OCI-LY1 (cell line): ENCODE data around the gene CSNK1A1.

Experiments
- H2AFZ ChIP-seq: fragments of 200-600 bp; sonication (generic), shearing (Covaris generic); 2 replicates; pipeline ENCODE4 v1.6.0; 2014; ENCODE audit warnings: antibody characterized with exemption, mild to moderate bottlenecking, low read length
- H3F3A ChIP-seq: fragments of 200-600 bp; sonication (generic), shearing (Covaris generic); 2 replicates; pipeline ENCODE4 v1.6.0; 2014; ENCODE audit warnings: mild to moderate bottlenecking, antibody characterized with exemption, low read length, moderate library complexity; ENCODE audit not compliant: insufficient read depth
- H3K27ac ChIP-seq: fragments of 200-600 bp; sonication (generic); 2 replicates; pipeline ENCODE4 v1.5.1; 2014; ENCODE audit warnings: low read length, mixed run types, mild to moderate bottlenecking, low read depth; ENCODE audit not compliant: poor library complexity, severe bottlenecking
- H3K27me3 ChIP-seq: fragments of 200-600 bp; sonication (generic); 2 replicates; pipeline ENCODE4 v1.6.0; 2014; ENCODE audit warnings: antibody characterized with exemption, mild to moderate bottlenecking, low read length, moderate library complexity; ENCODE audit not compliant: insufficient read depth
- H3K36me3 ChIP-seq: fragments of 200-600 bp; sonication (generic); 2 replicates; pipeline ENCODE4 v1.6.1; 2014; ENCODE audit warnings: mild to moderate bottlenecking, antibody characterized with exemption, low read length, moderate library complexity, mixed read lengths; ENCODE audit not compliant: insufficient read depth
- H3K4me1 ChIP-seq: fragments of 200-600 bp; sonication (generic); 2 replicates; pipeline ENCODE4 v1.5.1; 2014; ENCODE audit warnings: mild to moderate bottlenecking, low read length, moderate library complexity; ENCODE audit not compliant: insufficient read depth, severe bottlenecking
- H3K4me2 ChIP-seq: fragments of 200-600 bp; sonication (generic), shearing (Covaris generic); 2 replicates; pipeline ENCODE4 v1.6.1; 2014; ENCODE audit warnings: low read length
- H3K4me3 ChIP-seq: fragments of 200-600 bp; sonication (generic); 2 replicates; pipeline ENCODE4 v1.5.1; 2014; ENCODE audit warnings: low read length, low read depth, mild to moderate bottlenecking, mixed read lengths; ENCODE audit not compliant: poor library complexity, severe bottlenecking
- H3K79me2 ChIP-seq: fragments of 200-600 bp; shearing (Covaris generic); 2 replicates; pipeline ENCODE4 v1.6.1; 2016; ENCODE audit warnings: mixed run types, low read length, mixed read lengths; ENCODE audit not compliant: insufficient read depth
- H3K9ac ChIP-seq: fragments of 200-600 bp; sonication (generic), shearing (Covaris generic); 2 replicates; pipeline ENCODE4 v1.6.1; 2014; ENCODE audit warnings: mild to moderate bottlenecking, low read length, mixed read lengths
- H3K9me2 ChIP-seq: fragments of 200-600 bp; sonication (generic), shearing (Covaris generic); 2 replicates; pipeline ENCODE4 v1.6.1; 2014; ENCODE audit warnings: low read depth, mild to moderate bottlenecking, low read length, mixed read lengths
- H3K9me3 ChIP-seq: fragments of 200-600 bp; shearing (Covaris generic); 2 replicates; pipeline ENCODE4 v1.6.1; 2014; ENCODE audit warnings: low read length, mixed read lengths
- H4K20me1 ChIP-seq: fragments of 200-600 bp; sonication (generic), shearing (Covaris generic); 2 replicates; pipeline ENCODE4 v1.6.0; 2016; ENCODE audit warnings: mild to moderate bottlenecking, low read length; ENCODE audit not compliant: insufficient read depth
- EZH2 ChIP-seq: fragments of 200-600 bp; sonication (generic), shearing (Covaris generic); IDR thresholded peaks from 2 replicates; pipeline ENCODE4 v1.8.0; 2017; ENCODE audit warnings: borderline replicate concordance, mixed run types, mild to moderate bottlenecking, antibody characterized with exemption, low read length, moderate library complexity, mixed read lengths
- TF ChIP-seq, protein P1 (sequence below): fragments of 200-600 bp; sonication (generic), shearing (Covaris generic); IDR thresholded peaks from 2 replicates; pipeline ENCODE4 v1.5.1; 2017; ENCODE audit warnings: mild to moderate bottlenecking, antibody characterized with exemption, low read length, moderate library complexity, mixed read lengths

Gene CSNK1A1

DNA sequence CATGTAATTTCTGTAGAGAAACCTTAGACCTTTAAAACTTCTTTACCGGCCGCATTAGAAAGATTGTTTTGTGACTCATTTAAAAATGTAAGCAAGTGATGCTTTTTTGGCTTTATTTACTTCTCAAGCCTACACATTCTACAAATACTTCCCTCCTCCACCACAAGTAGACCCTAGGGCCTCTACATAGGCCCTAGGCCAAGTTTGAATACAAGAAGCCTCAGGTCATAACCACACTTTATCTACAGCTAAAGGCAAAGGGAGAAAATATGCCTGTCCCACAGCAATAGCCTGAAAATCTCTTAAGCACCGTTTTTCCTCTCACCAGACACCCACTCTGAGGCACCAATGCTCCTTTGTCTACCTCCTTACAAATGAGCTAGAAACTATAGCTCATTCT lies 53.9 kb downstream of the CSNK1A1 start:
- Histone ChIP-seq H3K27ac (no peak overlapping the region), H3K36me3 (peaks cover 81% of the 10 kb centered on the region), H3F3A (no peaks in the 10 kb centered on the region)

DNA sequence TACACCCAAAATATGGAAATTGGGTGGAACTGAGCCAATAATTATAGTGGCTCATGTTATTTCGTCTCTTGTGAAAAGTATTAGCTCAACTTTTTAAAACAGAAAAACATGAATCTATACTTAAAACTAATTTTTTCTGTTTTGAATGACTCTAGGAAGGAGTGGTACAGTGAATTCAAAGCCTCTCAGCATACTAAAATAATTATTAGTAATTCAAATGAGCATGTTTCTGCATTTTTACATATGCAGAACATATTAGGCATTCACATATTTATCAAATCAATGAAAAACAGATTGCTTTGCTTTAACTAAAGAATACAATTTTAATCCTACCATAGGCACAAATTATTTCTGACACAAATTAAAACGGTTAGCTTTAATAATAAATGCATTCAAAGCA lies 54.3 kb downstream of the CSNK1A1 start:
- no peak overlapping the region for H3K9ac ChIP-seq
- no peaks in the 10 kb centered on the region for H3K27me3 ChIP-seq
- no peaks in the 10 kb centered on the region for H3K4me1 ChIP-seq
- peaks cover 78% of the 10 kb centered on the region for H3K36me3 ChIP-seq
- no peak overlapping the region for H3K4me3 ChIP-seq
- TF ChIP-seq, protein P1, sequence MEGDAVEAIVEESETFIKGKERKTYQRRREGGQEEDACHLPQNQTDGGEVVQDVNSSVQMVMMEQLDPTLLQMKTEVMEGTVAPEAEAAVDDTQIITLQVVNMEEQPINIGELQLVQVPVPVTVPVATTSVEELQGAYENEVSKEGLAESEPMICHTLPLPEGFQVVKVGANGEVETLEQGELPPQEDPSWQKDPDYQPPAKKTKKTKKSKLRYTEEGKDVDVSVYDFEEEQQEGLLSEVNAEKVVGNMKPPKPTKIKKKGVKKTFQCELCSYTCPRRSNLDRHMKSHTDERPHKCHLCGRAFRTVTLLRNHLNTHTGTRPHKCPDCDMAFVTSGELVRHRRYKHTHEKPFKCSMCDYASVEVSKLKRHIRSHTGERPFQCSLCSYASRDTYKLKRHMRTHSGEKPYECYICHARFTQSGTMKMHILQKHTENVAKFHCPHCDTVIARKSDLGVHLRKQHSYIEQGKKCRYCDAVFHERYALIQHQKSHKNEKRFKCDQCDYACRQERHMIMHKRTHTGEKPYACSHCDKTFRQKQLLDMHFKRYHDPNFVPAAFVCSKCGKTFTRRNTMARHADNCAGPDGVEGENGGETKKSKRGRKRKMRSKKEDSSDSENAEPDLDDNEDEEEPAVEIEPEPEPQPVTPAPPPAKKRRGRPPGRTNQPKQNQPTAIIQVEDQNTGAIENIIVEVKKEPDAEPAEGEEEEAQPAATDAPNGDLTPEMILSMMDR: no peak
- TF ChIP-seq EZH2: no peak
- H4K20me1 ChIP-seq: no peaks in the 10 kb centered on the region
- no peaks in the 10 kb centered on the region for H3K9me3 ChIP-seq
- no peak overlapping the region for H3K4me2 ChIP-seq
- H3K27ac ChIP-seq: no peak overlapping the region
- no peak overlapping the region for H2AFZ ChIP-seq
- no peaks in the 10 kb centered on the region for H3K79me2 ChIP-seq
- H3K9me2 ChIP-seq: no peaks in the 10 kb centered on the region
- no peaks in the 10 kb centered on the region for H3F3A ChIP-seq

More for the DNA sequence above, 53.9 kb downstream of the CSNK1A1 start:
- Histone ChIP-seq H3K9ac (no peak overlapping the region), H4K20me1 (no peaks in the 10 kb centered on the region), H3K4me3 (no peak overlapping the region), H3K4me2 (no peak overlapping the region), H3K9me2 (no peaks in the 10 kb centered on the region), H3K27me3 (no peaks in the 10 kb centered on the region), H3K79me2 (no peaks in the 10 kb centered on the region), H3K9me3 (no peaks in the 10 kb centered on the region), H3K4me1 (no peaks in the 10 kb centered on the region), H2AFZ (no peak overlapping the region)
- TF ChIP-seq, protein P1: no peak
- no peak for TF ChIP-seq EZH2

DNA sequence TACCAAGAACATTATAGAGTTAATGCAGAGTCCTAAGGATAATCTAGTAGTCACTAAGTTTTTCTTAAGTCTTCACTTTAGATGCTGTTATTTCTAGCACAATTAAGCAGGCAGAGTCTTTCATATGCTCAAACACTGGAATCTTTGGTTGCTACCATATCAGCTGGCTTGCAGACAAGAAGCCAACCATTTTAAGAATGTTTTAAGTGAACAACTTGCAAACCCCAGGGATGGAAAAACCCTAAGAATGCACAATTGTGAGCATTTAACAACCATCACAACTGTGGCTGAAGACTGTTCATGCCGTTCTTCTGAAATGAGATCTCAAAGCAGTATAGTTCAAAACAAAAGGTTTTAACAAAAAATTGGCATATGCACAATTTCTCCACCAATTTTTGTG lies 55.1 kb downstream of the CSNK1A1 start:
- Histone ChIP-seq H3K9me2 (no peaks in the 10 kb centered on the region), H3F3A (no peaks in the 10 kb centered on the region), H3K36me3 (peaks cover 70% of the 10 kb centered on the region), H3K27me3 (no peaks in the 10 kb centered on the region), H3K9ac (no peak overlapping the region), H2AFZ (no peak overlapping the region), H3K4me1 (no peaks in the 10 kb centered on the region), H3K79me2 (no peaks in the 10 kb centered on the region), H4K20me1 (no peaks in the 10 kb centered on the region), H3K4me3 (no peak overlapping the region), H3K9me3 (no peaks in the 10 kb centered on the region), H3K4me2 (no peak overlapping the region), H3K27ac (no peak overlapping the region)
- TF ChIP-seq, protein P1: no peak
